Measurements from ENCODE around the gene PLXNA1.

PLXNA1 gene

DNA sequence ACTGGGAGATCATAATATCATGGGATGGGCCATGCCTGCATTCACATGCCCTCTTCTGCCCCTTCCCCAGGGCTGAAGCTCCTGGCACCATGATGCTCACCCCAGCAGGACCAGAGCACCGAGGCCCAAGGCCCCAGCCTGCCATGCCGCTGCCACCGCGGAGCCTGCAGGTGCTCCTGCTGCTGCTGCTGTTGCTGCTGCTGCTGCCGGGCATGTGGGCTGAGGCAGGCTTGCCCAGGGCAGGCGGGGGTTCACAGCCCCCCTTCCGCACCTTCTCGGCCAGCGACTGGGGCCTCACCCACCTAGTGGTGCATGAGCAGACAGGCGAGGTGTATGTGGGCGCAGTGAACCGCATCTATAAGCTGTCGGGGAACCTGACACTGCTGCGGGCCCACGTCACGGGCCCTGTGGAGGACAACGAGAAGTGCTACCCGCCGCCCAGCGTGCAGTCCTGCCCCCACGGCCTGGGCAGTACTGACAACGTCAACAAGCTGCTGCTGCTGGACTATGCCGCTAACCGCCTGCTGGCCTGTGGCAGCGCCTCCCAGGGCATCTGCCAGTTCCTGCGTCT lies 5.6 kb downstream of the PLXNA1 start:
- no peak for DNase-seq

DNA sequence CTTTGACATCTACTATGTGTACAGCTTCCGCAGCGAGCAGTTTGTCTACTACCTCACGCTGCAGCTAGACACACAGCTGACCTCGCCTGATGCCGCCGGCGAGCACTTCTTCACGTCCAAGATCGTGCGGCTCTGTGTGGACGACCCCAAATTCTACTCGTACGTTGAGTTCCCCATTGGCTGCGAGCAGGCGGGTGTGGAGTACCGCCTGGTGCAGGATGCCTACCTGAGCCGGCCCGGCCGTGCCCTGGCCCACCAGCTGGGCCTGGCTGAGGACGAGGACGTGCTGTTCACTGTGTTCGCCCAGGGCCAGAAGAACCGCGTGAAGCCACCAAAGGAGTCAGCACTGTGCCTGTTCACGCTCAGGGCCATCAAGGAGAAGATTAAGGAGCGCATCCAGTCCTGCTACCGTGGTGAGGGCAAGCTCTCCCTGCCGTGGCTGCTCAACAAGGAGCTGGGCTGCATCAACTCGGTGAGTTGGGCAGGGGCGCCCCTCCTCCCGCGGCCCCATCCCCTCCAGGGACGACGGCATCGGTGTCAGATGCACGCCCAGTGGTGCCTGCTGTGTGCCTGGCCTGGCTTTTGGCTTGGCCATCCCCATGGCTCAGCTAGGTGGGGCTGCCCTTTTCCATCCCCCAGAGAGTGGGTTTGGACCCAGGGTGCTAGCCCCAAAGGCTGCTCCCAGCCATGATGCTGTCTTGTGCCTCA lies 6.6 kb downstream of the PLXNA1 start:
- DNase-seq, result no peak

DNA sequence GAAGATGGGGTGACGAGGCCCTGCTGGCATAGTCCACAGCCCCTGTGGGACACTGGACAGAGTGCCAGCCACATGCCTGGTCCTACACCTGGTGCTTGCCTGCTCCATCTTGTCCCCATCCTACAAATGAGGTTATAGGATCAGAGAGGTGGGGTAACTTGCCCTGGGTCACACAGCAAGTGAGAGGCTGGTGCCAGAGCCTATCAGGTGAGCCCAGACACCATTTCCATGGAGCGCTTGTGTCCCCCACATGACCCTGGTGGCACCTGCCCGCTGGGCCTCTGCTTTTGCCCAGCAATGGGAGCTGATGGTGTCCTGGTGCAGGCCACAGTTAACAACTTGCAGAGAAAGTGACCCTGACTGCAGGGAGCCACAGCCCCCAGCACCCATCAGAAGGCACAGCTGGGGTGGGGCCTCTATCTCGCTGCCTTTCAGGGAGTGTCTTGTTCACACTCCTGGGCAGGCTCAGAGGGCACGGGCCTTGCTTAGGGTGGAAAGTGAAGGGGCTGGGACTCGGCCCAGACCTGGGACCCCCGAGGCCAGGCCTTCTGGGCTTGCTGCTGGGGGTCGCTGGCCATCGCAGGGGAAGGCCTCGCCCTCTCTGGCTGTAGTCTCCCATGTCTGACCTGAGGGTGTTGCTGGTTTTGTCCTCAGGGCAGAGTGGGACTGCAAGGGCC lies 7.2 kb downstream of the PLXNA1 start:
- no peak for DNase-seq

DNA sequence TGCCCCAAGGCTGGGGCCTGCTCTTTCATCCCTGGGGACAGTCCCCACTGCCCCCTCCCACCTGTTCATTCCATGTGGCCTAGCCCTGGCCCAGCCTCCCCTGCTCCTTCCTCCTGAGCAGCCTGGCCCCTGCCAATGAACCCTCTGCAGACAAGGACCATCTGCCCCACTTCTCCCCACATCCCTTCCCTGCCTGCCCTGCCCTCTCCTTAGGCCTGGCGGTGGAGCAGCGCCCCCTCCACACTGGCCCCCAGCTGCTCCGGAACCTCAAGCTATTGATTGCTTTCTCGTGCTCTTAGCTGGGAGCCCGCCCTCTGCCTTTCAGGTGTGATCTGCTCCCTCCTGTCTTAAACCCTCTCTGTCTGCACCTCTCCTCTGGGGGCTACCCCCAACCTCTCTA lies 8.0 kb downstream of the PLXNA1 start:
- DNase-seq, result no peak

DNA sequence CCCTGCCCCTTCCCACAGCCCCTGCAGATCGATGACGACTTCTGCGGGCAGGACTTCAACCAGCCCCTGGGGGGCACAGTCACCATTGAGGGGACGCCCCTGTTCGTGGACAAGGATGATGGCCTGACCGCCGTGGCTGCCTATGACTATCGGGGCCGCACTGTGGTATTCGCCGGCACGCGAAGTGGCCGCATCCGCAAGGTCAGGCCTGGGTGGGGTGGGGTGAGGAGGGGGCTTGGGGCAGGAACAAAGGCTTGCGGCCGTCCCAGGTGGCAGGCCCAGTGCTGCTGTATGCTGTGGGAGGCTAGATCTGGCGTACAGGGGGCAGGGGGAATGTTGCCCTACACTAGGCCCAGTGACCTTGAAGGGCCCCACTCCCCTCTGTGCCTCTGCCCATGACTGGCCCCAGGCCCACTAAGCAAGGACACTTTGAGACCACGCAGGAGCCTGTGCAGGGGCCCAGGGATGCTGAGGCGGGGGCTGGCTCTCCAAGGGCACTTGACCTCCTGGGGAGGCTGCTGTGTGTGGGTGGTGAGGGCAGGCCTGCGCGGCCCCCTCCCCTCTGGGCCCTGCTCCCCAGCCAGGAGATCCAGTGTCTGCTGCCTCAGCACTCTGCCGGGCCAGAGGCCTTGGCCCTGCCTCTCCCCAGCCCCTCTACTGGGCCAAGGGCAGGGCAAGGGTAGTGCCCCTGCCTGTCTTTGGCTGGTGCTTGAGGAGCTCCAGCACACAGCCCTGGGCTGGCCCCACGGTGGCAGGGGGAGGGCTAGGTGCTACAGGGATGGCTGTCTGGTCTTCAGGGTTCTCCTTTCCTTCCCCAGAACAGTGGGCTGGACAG lies 8.7 kb downstream of the PLXNA1 start:
- DNase-seq, result no peak

DNA sequence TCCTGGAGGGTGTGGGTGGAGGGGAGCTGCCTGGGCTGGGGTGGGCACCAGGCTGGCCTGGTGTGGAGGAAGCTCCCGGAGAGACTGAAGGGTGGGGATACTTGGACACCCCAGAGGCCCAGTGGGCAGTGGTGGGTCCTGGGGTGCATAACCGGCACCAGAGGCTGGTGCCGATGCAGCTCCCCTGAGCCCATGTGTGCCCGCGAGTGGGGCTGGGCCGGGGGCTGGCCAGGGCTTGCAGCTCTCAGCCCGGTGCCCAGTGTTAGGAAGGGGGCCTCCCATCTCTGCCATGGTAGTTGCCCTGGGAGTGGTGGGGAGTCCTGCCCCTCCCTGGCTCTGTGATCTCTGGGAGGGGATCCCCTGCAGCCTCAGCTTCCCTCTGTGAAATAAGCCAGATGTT lies 9.3 kb downstream of the PLXNA1 start:
- no peak for DNase-seq

DNA sequence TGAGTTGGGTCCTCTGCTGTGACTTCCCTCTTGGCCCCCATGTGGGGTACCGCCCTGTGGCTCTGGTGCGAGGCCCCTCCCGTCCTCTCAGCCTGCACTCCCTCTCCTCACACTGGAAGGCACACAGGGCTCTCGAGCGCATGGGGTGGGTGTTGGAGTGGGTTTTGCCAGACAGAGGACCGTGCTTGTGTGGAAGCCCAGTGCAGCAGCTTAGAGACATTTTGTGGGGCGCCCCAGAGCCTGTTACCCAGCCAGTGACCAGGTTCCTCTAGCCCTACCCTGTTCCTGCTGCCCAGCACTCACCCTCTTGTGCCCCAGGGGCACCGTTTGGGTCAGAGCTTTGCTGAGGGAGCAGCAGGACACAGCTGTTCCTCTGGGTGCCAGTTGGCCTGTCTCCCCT lies 9.9 kb downstream of the PLXNA1 start:
- DNase-seq, result no peak

DNA sequence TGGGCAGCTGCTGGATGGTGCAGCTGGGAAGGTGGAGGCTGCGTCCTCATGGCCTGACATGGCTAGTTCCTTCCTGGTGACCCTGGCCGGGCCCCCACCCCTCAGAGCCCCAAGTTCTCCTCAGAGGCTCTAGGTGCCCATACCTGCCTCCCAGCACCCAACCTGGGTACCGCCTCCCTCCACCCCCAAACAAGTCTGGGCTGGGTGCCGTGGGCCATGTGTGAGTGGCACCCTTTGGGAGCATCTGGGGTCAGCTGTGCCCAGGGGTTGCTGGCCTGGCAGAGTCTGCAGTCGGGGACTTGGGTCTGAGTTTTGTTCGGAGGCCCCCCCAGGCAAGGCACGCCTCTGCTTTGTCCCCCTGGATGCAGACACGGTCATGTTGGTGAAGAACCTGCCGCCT lies 10.5 kb downstream of the PLXNA1 start:
- no peak for DNase-seq

DNA sequence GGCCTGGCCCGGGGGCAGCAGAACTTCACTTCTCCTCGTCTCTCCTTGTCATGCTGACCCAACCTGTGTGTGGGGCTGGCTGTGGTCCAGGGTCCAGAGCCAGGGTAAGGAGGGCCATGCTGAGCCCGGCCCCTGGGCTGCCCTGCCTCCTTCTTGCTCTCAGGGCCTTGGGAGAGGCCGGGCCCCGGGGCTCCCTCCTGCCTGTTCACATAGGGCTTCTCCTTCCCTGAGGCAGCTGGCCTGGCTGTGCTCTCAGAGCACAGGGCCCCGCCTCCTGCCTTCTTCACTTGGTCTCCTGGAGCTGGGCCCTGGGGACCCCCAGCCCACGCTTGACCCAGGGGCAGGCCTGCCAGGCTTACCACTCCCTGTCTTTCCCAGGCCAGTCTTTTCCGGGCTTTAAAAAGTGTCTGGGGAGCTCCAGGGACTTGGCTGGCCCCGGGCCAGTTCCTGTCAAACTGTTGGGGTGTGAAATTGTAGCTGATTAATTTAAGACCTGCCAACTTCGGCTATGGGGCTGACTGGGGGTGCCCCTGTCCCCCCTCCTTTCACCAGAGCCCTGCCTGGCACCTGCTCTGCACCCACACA lies 11.8 kb downstream of the PLXNA1 start:
- DNase-seq, result no peak

DNA sequence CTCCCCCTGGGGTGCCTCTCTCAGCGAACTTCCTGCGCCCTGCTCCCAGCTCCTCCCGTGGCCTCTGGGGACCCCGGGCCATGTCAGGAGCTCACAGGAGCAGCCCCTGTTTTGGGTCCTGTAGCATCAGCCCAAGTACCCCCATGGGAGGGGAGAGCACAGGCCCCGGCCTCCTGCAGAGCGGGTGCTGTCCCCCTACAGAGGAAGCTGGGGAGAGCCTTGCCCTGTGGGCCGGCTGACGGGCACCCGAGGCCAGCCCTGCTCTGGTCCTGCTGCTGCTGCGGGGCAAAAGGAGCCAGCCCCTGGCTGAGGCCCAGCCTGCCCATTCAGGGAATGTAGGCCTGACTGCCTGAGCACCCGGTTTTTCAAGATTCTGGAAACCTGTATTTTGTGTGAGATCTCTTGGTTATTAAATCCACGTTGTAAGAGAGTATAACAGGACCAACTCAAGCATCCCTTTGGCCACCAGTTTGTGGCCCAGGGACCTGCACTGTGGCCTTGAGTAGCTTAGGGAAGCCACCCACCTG lies 12.4 kb downstream of the PLXNA1 start:
- no peak for DNase-seq

DNA sequence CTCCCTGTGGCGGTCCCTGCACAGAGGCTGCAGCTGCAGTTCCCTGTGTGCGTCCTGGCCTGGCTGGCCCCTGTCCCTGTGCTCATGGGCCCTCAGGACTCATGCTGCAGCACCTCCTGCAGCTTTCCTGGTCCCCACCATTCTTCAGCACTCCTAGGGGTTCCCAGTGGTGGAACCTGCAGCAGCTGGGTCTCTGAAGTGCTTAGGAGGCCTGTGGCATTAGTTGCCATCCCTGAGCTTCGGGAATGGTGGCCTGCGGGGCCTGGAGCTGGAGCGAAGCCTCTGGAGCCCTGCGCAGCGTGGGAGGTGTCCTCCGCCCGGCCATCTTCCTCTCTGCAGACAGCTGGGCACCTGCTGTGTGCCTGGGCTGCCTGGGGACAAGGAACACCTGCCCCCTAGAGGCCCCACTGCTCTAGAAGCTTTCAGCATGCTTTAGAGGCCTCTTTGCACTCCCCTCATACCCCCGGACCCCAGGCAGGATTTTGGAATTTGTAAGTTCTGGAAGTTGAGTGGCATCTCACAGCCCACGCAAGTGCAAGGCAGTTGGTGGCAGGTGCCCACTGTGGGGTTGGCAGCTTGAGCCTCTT lies 13.1 kb downstream of the PLXNA1 start:
- DNase-seq, result no peak

DNA sequence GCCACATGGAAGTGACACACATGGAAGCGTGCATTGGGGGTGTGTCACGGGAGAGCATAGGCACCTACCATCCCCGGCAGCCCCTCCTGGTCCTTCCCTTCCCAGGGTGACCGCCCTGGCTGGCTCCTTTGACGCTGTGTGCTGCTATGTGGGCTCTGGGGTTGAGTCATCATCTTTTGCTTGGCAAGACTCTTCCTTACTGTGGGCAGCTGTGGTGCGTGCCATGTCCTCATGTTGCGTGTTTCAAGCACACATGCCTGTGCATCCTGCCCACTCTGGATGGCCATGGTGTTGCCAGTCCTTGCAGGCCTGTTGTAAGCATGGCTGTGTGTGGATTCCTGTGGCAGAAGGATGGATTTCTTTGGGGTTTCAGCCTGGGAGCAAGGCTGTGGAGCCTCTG lies 14.0 kb downstream of the PLXNA1 start:
- no peak for DNase-seq

DNA sequence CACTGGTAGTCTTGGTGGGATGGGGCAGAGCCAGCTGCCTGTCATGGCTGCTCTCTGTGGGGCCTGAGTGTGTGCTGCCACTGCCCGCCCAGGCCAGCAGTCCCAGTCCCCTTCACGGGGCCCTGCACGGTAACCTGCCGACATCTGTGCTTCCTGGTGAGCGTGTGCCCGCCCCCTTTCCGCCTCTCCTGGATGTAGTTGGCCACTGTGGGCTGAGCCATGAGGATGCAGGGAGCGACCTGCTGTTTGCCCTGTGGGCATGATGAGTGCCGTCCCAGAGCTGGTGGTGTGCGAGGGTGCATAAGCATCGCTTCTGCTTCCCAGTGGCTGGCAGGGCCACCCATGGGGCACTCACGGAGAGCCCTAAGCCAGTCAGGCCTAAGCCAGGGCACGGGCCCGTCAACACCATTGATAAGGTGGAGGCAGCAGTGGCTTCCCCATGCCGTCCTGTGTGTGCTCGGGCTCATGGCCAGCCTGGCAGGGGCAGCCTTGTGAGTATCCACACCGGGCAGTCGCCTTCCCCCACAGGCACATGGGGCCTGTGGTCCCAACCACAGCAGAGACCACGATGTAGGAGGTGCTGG lies 14.6 kb downstream of the PLXNA1 start:
- no peak for DNase-seq

DNA sequence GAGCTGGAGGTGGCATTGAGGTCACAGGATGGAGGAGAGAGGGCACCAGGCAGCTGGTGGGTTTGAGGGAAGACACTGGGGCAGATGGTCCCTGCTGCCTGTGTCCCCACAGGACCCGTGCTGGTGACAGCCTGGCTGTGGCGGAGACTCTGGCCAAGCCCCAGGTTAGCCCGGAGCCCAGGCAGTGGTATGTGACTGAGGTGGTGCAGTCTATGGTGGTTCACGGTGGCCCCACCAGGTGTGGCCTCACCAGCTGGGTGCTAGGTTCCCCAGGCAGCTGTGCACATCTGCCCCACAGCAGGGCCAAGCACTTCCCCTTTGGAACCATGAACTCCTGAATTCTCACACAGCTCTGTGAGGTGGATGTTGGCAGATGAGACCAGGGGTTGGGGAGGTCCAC lies 15.4 kb downstream of the PLXNA1 start:
- DNase-seq, result no peak

DNA sequence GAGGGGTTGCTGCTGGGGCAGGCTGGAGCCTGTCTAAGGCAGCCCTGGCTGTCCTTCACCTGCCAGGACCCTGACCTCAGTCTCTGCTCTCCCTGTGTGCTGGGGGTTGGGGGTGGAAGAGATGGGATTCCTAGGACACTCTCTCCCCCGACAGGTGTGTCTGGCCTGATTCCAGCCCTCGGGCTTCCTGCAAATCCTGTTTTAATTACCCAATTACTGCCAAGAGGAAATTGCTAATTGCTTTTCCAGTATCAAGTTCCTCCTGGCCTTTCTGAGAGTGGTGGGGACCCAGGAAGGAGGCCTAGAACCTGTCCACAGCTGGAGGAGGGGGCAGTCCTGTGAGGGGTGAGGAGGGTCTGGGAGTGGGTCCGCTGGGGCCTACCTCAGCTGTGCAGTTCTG lies 15.8 kb downstream of the PLXNA1 start:
- DNase-seq, result no peak

DNA sequence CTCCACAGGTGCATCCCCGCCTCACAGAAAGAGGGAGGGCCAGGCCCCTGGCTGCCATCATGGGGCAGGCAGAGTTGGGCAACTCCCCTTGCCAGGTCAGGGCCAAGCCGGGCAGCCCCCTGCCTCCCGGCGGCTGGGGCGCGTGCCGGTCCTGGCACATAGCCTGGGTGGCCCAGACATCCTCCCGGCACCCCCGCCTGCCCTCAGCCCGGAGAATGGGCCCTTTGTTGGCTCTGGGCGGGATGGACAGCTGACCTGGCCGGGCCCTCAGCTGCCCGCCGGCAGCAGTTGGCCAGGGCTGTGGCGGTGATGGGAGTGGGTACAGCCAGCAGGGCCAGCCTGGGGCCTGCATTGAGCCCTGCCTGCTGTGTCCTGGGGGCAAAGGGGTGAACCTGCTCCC lies 16.5 kb downstream of the PLXNA1 start:
- no peak for DNase-seq

DNA sequence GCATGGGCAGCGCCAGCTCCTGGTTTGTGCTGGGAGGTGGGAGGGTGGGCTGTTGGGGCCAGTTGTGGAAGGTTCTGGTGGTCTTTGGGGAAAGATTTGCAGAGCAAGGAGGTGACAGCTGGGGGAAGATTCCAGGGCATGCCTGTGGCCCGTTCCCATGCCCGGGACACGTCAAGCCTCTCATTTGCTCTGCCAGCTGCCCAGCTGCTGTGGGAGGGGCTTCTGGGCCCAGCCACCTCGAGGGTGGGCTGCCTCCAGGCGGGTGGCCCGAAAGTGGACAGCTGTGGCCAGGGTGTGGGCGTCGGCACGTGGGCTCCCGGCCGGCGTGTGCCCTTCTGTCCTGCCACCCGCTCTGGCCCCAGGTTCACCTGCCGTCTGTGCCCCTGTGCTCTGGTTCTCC lies 17.2 kb downstream of the PLXNA1 start:
- DNase-seq, result no peak

DNA sequence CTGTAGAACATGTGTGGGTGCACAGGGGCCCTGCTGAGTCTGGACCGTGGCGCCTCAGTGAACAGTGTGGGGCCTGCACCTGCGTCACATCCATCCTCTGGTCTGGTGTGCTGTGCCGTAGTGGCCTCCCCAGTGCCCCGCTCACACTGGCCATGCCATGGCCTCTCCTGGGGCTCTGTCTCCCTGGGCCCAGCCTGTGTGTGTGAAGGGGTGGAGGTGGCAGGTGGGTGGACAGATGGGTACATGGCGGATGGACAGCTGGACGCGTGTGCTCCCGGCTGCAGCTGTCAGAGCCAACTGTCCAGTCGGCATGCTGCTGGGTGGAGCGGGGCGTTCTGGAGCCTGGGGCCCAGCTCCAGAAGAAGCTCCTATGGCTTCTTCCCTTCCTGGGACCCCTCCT lies 17.8 kb downstream of the PLXNA1 start:
- DNase-seq, result no peak

DNA sequence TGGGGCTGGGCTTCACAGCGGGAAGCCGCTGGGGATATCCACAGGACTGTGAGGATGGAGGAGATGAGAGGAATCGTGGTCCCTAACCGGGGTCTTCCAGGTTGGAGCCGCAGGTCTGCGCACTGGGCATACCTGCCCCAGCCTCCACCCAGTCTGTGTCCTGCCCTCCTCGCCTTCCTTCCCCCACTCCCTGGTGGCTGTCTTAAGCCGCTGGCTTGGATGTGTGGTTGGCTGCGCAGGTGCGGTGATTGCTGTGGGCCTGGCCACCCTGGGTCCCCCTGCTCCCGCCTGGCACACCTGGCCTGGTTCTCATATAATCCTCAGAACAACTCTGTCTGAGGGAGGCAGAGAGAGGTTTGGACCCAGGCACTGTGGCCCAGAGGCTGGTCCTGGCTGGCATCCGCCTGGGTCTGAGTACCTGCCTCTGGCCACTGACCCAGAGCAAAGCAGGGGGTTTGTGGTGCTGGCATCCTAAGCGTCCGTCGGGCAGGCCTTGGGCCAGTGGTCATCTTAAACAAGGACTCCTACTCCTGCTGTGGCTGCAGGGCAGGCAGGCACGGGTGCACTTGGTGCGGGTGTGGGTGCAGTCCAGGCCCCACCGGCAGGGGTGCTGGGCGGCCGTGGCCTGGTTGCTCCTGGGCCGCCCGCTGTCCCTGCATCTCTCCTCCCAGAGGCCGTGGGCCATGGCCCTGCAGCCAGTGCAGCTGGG lies 18.7 kb downstream of the PLXNA1 start:
- no peak for DNase-seq

DNA sequence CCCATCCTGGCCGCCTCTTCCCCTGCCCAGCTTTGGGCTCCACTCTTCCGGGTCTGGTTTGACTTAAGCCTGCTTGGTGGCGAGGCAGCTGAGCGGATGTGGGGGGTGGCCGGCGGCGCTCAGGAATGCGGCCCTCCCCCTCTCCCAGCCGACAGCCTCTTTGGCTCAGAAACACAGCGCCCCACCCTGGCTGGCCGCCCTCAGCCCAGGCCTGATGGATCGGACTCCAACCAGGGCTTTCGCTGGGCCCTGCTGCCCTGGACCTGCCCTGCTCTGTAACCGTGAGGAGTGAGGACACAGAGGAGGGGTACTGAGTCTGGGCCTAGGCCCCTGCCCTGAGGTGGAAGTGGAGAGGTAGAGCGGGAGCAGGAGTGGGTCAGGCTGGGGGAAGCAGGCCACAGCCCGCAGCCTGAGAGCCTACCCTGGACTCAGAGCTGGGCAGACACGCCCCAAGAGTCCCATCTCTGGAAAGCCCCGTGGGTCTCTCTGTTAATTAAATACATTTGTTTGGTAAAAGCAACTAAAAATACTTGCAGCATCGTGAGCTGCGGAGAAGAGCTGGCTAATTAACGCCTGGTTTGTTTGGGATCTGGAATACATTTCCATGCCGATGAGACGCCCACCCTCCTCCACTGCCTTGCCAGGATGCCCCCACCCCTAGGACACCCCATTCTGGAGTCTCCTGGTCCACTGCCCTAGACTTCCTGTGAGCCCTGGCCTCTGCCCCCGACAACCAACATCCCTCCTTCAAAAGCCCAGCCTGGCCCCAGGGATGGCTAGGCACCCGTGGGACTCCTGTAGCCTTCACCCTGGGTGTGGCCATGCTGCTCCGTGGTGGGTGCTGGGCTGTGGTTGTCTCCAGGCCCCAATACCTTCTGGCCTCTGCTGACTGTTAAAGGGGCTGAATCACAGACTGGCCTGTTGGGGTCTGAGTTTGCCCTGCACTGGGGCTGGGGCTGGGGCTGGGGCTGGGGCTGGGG lies 19.6 kb downstream of the PLXNA1 start:
- DNase-seq, result peak; percentile 70
